ENCODE results near the gene KDM3B. TPM values are rescaled to one million over a fixed set of nuclear protein-coding genes. Genes with fewer than 3 reads are reported as not detected.

The KDM3B gene
- total RNA-seq, 6 donors from 2014 or later, result 54.8 to 110 (median 56.8) TPM

- TF ChIP-seq EP300 (IDR thresholded peaks at IDR 0.05), result no peak
- TF ChIP-seq POLR2AphosphoS5 (IDR thresholded peaks at IDR 0.05), result no peak
- no peak for TF ChIP-seq CTCF (IDR thresholded peaks at IDR 0.05)
- TF ChIP-seq POLR2A (IDR thresholded peaks at IDR 0.05), result no peak
- WGBS, 2 donors, result 90 to 92% methylated on average over 7 of the region's 7 CpGs
- no peaks in the 10 kb centered on the region for H3K36me3 ChIP-seq
- no peak for DNase-seq
- no peaks in the 10 kb centered on the region for H3K27me3 ChIP-seq
- no peaks in the 10 kb centered on the region for H3K4me1 ChIP-seq
- H3K27ac ChIP-seq, result no peak overlapping the region
- no peaks in the 10 kb centered on the region for H3K9me3 ChIP-seq
- ATAC-seq (ENCODE audit: low FRiP score in 2 of 2), result no peak
- no peak overlapping the region for H3K4me3 ChIP-seq
Measured at GRCh38 chr5:138476918-138477317, 124.4 kb downstream of the KDM3B start.

GRCh38 chr5:138482638-138483037 lies 130.2 kb downstream of the KDM3B start:
- WGBS, 2 donors, result 58% methylated on average over 4 of the region's 4 CpGs
- no peaks in the 10 kb centered on the region for H3K9me3 ChIP-seq
- no peaks in the 10 kb centered on the region for H3K27me3 ChIP-seq
- no peak overlapping the region for H3K4me3 ChIP-seq
- no peak overlapping the region for H3K27ac ChIP-seq
- no peaks in the 10 kb centered on the region for H3K36me3 ChIP-seq
- TF ChIP-seq POLR2A (IDR thresholded peaks at IDR 0.05) (no peak), EP300 (IDR thresholded peaks at IDR 0.05) (no peak), CTCF (IDR thresholded peaks at IDR 0.05) (no peak), POLR2AphosphoS5 (IDR thresholded peaks at IDR 0.05) (no peak)
- DNase-seq (no peak), ATAC-seq (ENCODE audit: low FRiP score in 2 of 2) (no peak)
- H3K4me1 ChIP-seq, result no peaks in the 10 kb centered on the region

Small RNA genes within 50 kb of the gene (small RNA-seq; reads per million reads assigned to genes)
- gene AC113403.1, result 0 reads per million in 4 donors

Other genes with a start within 250 kb of the KDM3B start
- gene NME5, start 213.3 kb upstream of the KDM3B start, total RNA-seq, result 10 to 100 TPM in 1 of 6 donors, 1 to 10 TPM in 4, not detected in 1; 1.6 to 22.8 (median 4.4) TPM
- 100 to 1,000 TPM in 1 of 6 donors, 10 to 100 TPM in 5; 26.9 to 210 (median 47.6) TPM for gene BRD8, start 174.1 kb upstream of the KDM3B start, total RNA-seq
- gene KIF20A, start 173.6 kb upstream of the KDM3B start, total RNA-seq, result 1 to 10 TPM; 1.0 to 3.0 (median 1.8) TPM
- 10 to 100 TPM in 4 of 6 donors, 1 to 10 TPM in 2; 8.4 to 23.2 (median 17.3) TPM for gene CDC23, start 139.4 kb upstream of the KDM3B start, total RNA-seq
- gene GFRA3, start 78.1 kb upstream of the KDM3B start, total RNA-seq, result under 1 TPM in 5 of 6 donors, not detected in 1; 0.30 to 0.86 (median 0.33) TPM
- gene CDC25C, start 20.9 kb upstream of the KDM3B start, total RNA-seq, result under 1 TPM in 4 of 6 donors, not detected in 2; 0.37 to 0.67 (median 0.54) TPM
- 10 to 100 TPM; 15.8 to 71.2 (median 21.9) TPM for gene FAM53C, start 14.4 kb upstream of the KDM3B start, total RNA-seq
- gene REEP2, start 86.4 kb downstream of the KDM3B start, total RNA-seq, result 1 to 10 TPM in 1 of 6 donors, under 1 TPM in 4, not detected in 1; 0.33 to 3.2 (median 0.46) TPM
- 100 to 1,000 TPM in 2 of 6 donors, 10 to 100 TPM in 4; 14.7 to 222 (median 64.2) TPM for gene EGR1, start 112.8 kb downstream of the KDM3B start, total RNA-seq
- 100 to 1,000 TPM in 2 of 6 donors, 10 to 100 TPM in 4; 22.0 to 147 (median 92.4) TPM for gene ETF1, start 190.6 kb downstream of the KDM3B start, total RNA-seq
- 100 to 1,000 TPM in 4 of 6 donors, 10 to 100 TPM in 2; 66.5 to 195 (median 139) TPM for gene HSPA9, start 222.7 kb downstream of the KDM3B start, total RNA-seq